H1 (cell line): Measurements from ENCODE around the gene STK32C. TPM values are rescaled to one million over a fixed set of nuclear protein-coding genes. Genes with fewer than 3 reads are reported as not detected.

Experiments
- CTCF ChIA-PET: fragments of 300-600 bp; sonication (Branson Sonifier 250); formaldehyde crosslinking; loops from one replicate; lab custom pipeline; 2021; ENCODE audit not compliant: partially characterized antibody; lab: Charles Lee
- POLR2A ChIA-PET: fragments of 300-600 bp; sonication (Branson Sonifier 250); formaldehyde crosslinking; loops from one replicate; lab custom pipeline; 2021; ENCODE audit warnings: inconsistent platforms; ENCODE audit not compliant: partially characterized antibody; lab: Charles Lee
- DNase-seq, 2 experiments: peaks; one replicate each; pipeline versions ENCODE4 v3.0.0 to v3.0.0-alpha.2; 2010 to 2022; ENCODE audit warnings: low spot score in 2 of 2, low read depth in 1 of 2, mixed read lengths in 1 of 2
- FAIRE-seq: peaks from 2 replicates; lab custom pipeline; 2011; peaks lifted over from hg19 to GRCh38; lab: Jason Lieb, UNC
- H2AFZ ChIP-seq: 2 replicates; pipeline ENCODE4 v1.8.1; 2012; ENCODE audit warnings: low read length, inconsistent platforms
- H2AK5ac ChIP-seq: 2 replicates; pipeline ENCODE4 v1.6.1; 2013; ENCODE audit warnings: low read depth, low read length
- H2BK120ac ChIP-seq: replicated peaks from 2 replicates; pipeline ENCODE3; 2013; ENCODE audit warnings: low read depth, low read length, inconsistent platforms
- H2BK12ac ChIP-seq: 2 replicates; pipeline ENCODE4 v1.6.1; 2013; ENCODE audit warnings: low read depth, low read length
- H2BK15ac ChIP-seq: 2 replicates; pipeline ENCODE4 v1.6.1; 2013; ENCODE audit warnings: low read length
- H2BK20ac ChIP-seq: 2 replicates; pipeline ENCODE4 v1.6.1; 2013; ENCODE audit warnings: low read length
- H2BK5ac ChIP-seq: 2 replicates; pipeline ENCODE4 v1.6.1; 2013; ENCODE audit warnings: low read depth, low read length
- H3K14ac ChIP-seq: 2 replicates; pipeline ENCODE4 v1.6.1; 2013; ENCODE audit warnings: inconsistent platforms; ENCODE audit not compliant: insufficient read length
- H3K18ac ChIP-seq: 2 replicates; pipeline ENCODE4 v1.6.1; 2013; ENCODE audit warnings: low read length; ENCODE audit errors: extremely low read depth
- H3K23ac ChIP-seq: 2 replicates; pipeline ENCODE4 v1.6.1; 2013; ENCODE audit warnings: inconsistent platforms; ENCODE audit not compliant: insufficient read length
- H3K23me2 ChIP-seq: 2 replicates; pipeline ENCODE4 v1.6.1; 2013; ENCODE audit warnings: low read depth, low read length
- H3K27ac ChIP-seq: 2 replicates; pipeline ENCODE4 v1.6.1; 2011; ENCODE audit warnings: low read depth, low read length, inconsistent platforms
- H3K27me3 ChIP-seq, 4 experiments: replicated peaks in 1 of 4; 1 replicate in 1 of 4; 2 replicates in 3 of 4; pipeline versions ENCODE4 v1.6.1 to v1.8.1; 2011 to 2013; ENCODE audit warnings: low read length in 3 of 4, mild to moderate bottlenecking in 3 of 4, inconsistent platforms in 2 of 4, mixed read lengths in 2 of 4, moderate library complexity in 1 of 4; ENCODE audit not compliant: control insufficient read depth in 3 of 4, insufficient read depth in 3 of 4; ENCODE audit errors: extremely low read depth in 1 of 4
- H3K36me3 ChIP-seq, 4 experiments: 2 replicates each; pipeline versions ENCODE4 v1.6.1 to v1.8.1; 2011 to 2013; ENCODE audit warnings: mild to moderate bottlenecking in 4 of 4, low read length in 3 of 4, moderate library complexity in 2 of 4, control low read depth in 1 of 4, inconsistent platforms in 1 of 4; ENCODE audit not compliant: insufficient read depth in 4 of 4, control insufficient read depth in 2 of 4
- H3K4ac ChIP-seq: replicated peaks from 2 replicates; pipeline ENCODE3; 2013; ENCODE audit warnings: low read length, low read depth, mixed read lengths, inconsistent platforms; ENCODE audit not compliant: insufficient read length
- H3K4me1 ChIP-seq, 4 experiments: replicated peaks in 1 of 4; 1 replicate in 1 of 4; 2 replicates in 3 of 4; pipeline versions ENCODE4 v1.6.1 to v1.8.1; 2011 to 2013; ENCODE audit warnings: low read length in 3 of 4, inconsistent platforms in 2 of 4, mixed read lengths in 1 of 4; ENCODE audit not compliant: insufficient read depth in 4 of 4, control insufficient read depth in 3 of 4
- H3K4me2 ChIP-seq, 2 experiments: 2 replicates each; pipeline versions ENCODE4 v1.6.1 to v1.8.1; 2011 to 2013; ENCODE audit warnings: low read depth in 2 of 2, low read length in 2 of 2, control low read depth in 1 of 2, inconsistent platforms in 1 of 2, mild to moderate bottlenecking in 1 of 2; ENCODE audit not compliant: insufficient read depth in 1 of 2
- H3K4me3 ChIP-seq, 4 experiments: fragments of 200-600, 300-600 bp in 1 of 4; sonication (generic), shearing (Covaris generic), sonication (Bioruptor Twin) in 1 of 4; 2 replicates each; pipeline versions ENCODE4 v1.5.1 to v1.8.1; 2011 to 2016; ENCODE audit warnings: low read length in 4 of 4, low read depth in 3 of 4, control low read depth in 2 of 4, inconsistent platforms in 2 of 4, mild to moderate bottlenecking in 2 of 4, mixed read lengths in 1 of 4, moderate library complexity in 1 of 4; ENCODE audit not compliant: insufficient read depth in 2 of 4; ENCODE audit errors: extremely low read depth in 1 of 4
- H3K56ac ChIP-seq: replicated peaks from 2 replicates; pipeline ENCODE3; 2013; ENCODE audit warnings: low read depth, mild to moderate bottlenecking, mixed read lengths, low read length, inconsistent platforms; ENCODE audit not compliant: insufficient read length
- H3K79me1 ChIP-seq: 2 replicates; pipeline ENCODE4 v1.6.1; 2013; ENCODE audit warnings: low read depth, low read length, control low read depth
- H3K79me2 ChIP-seq, 2 experiments: 2 replicates each; pipeline versions ENCODE4 v1.6.1 to v1.8.1; 2012 to 2013; ENCODE audit warnings: low read length in 2 of 2, mild to moderate bottlenecking in 2 of 2, inconsistent platforms in 1 of 2; ENCODE audit not compliant: insufficient read depth in 2 of 2, control insufficient read depth in 1 of 2
- H3K9ac ChIP-seq, 4 experiments: replicated peaks in 1 of 4; 1 replicate in 1 of 4; 2 replicates in 3 of 4; pipeline versions ENCODE4 v1.6.1 to v1.8.1; 2011 to 2013; ENCODE audit warnings: low read depth in 3 of 4, low read length in 3 of 4, control low read depth in 2 of 4, mild to moderate bottlenecking in 2 of 4, moderate library complexity in 2 of 4, inconsistent platforms in 1 of 4; ENCODE audit errors: extremely low read depth in 1 of 4
- H3K9me3 ChIP-seq, 2 experiments: 2 replicates each; pipeline versions ENCODE4 v1.6.1 to v1.8.1; 2012 to 2013; ENCODE audit warnings: mild to moderate bottlenecking in 2 of 2, moderate library complexity in 2 of 2, control low read depth in 1 of 2, inconsistent platforms in 1 of 2, low read depth in 1 of 2, low read length in 1 of 2, mixed read lengths in 1 of 2; ENCODE audit not compliant: insufficient read depth in 2 of 2
- H4K20me1 ChIP-seq, 2 experiments: replicated peaks in 1 of 2; 2 replicates each; pipeline versions ENCODE3 to v1.8.1; 2011 to 2013; ENCODE audit warnings: inconsistent platforms in 2 of 2, low read length in 2 of 2, mild to moderate bottlenecking in 1 of 2; ENCODE audit not compliant: insufficient read depth in 2 of 2, control insufficient read depth in 1 of 2
- H4K5ac ChIP-seq: 2 replicates; pipeline ENCODE4 v1.6.1; 2013; ENCODE audit warnings: low read length, low read depth, mixed read lengths, inconsistent platforms; ENCODE audit not compliant: insufficient read length
- H4K8ac ChIP-seq: 2 replicates; pipeline ENCODE4 v1.8.0; 2013; ENCODE audit warnings: mild to moderate bottlenecking, moderate library complexity, low read length, inconsistent platforms; ENCODE audit not compliant: insufficient read depth; ENCODE audit errors: extremely low read depth
- H4K91ac ChIP-seq: replicated peaks from 2 replicates; pipeline ENCODE3; 2013; ENCODE audit warnings: low read length, mixed read lengths, inconsistent platforms; ENCODE audit not compliant: insufficient read length
- NRF1 ChIP-seq: IDR thresholded peaks from 2 replicates; pipeline ENCODE4 v1.6.1; 2011; ENCODE audit warnings: mild to moderate bottlenecking, low read depth, low read length, improper control_type of control experiment
- WGBS, 2 experiments: shearing (Covaris generic) in 1 of 2; methylation state at CpG; one replicate each; pipeline versions ENCODE4 v1.1.6 to v1.1.7; 2013 to 2015; ENCODE audit warnings: low lambda C conversion rate in 2 of 2, mixed read lengths in 2 of 2, inconsistent platforms in 1 of 2, low coverage in 1 of 2, missing lambda C conversion rate in 1 of 2; ENCODE audit not compliant: insufficient replicate concordance in 2 of 2, insufficient coverage in 1 of 2, insufficient read length in 1 of 2; ENCODE audit errors: extremely low coverage in 1 of 2, missing lambda C conversion rate in 1 of 2; 5-methylcytosine and 5-hydroxymethylcytosine counted together
- polyA plus RNA-seq, 7 experiments: library from polyadenylated mRNA; depleted of rRNA in 3 of 7; stranded (reverse) in 5 of 7; unstranded in 2 of 7; fragments of >200 nt in 5 of 7; fragments of 200-250 nt in 2 of 7; gene quantifications; 1 replicate in 5 of 7; 2 replicates in 1 of 7; 4 replicates in 1 of 7; pipeline versions ENCODE4 v1.2.1 to v1.2.3, GENCODE V29; 2011 to 2013; ENCODE audit warnings: missing spikeins in 2 of 7, mixed read lengths in 2 of 7
- total RNA-seq: library from RNA; stranded (reverse); fragmentation: NEBNext Ultra II Directional; extraction: Animal tissue kit (Norgen Biotek cat#: 25700); gene quantifications from 2 replicates; pipeline ENCODE4 v1.2.1, GENCODE V29; 2021

STK32C gene
- total and polyA plus RNA-seq, 2 of the 8 experiments (the other 6 are each of a cell fraction or from before 2014, with no cell fraction given): 10.6 to 15.6 TPM

GRCh38 chr10:132206377-132206745, 101.4 kb downstream of the STK32C start:
- no peak for DNase-seq
- Histone ChIP-seq H2AK5ac (no peak overlapping the region), H3K4ac (no peak overlapping the region), H3K23ac (no peak overlapping the region), H4K8ac (no peak overlapping the region), H3K18ac (no peak overlapping the region), H3K14ac (no peak overlapping the region), H4K5ac (no peak overlapping the region), H2BK120ac (no peak overlapping the region)
- WGBS, 2 experiments: 86% methylated on average over 11 of the region's 11 CpGs; no CpG with 5 or more reads in 1 of the 2 experiments
- POLR2A ChIA-PET: interaction anchor here (1.3 to 1.6 kb wide), 2 partner anchors 14 to 24 kb away, joined by 3 read pairs; no protein-coding TSS in a partner anchor
- TF ChIP-seq NRF1: no peak
- TF ChIP-seq, all 59 proteins: peak for 0
- CTCF ChIA-PET: interaction anchor here (1.0 to 1.2 kb wide), 3 partner anchors 16 to 187 kb away, joined by 3 read pairs; no protein-coding TSS in a partner anchor
- Histone ChIP-seq H2AFZ (no peak overlapping the region), H3K9ac (no peak overlapping the region), H2BK20ac (no peak overlapping the region), H3K9me3 (no peaks in the 10 kb centered on the region), H3K4me1 (no peaks in the 10 kb centered on the region), H4K91ac (no peak overlapping the region), H3K27me3 (no peaks in the 10 kb centered on the region), H3K4me2 (no peak overlapping the region), H2BK5ac (no peak overlapping the region), H3K27ac (no peak overlapping the region), H3K56ac (no peak overlapping the region), H2BK15ac (no peak overlapping the region), H3K4me3 (no peak overlapping the region), H3K79me1 (no peaks in the 10 kb centered on the region), H3K79me2 (no peaks in the 10 kb centered on the region), H3K23me2 (no peaks in the 10 kb centered on the region), H4K20me1 (peaks cover 2 to 7% of the 10 kb centered on the region in 2 experiments), H2BK12ac (no peak overlapping the region), H3K36me3 (no peaks in the 10 kb centered on the region; a peak in 1 of 8 replicates)
- FAIRE-seq: no peak
